Measurements from ENCODE around the gene BEX2.
"Not testable (repeated sequence)": the region's sequence is repeated elsewhere in the genome, so short reads cannot be mapped to it uniquely, and the experiment has no call there.

Gene BEX2

DNA sequence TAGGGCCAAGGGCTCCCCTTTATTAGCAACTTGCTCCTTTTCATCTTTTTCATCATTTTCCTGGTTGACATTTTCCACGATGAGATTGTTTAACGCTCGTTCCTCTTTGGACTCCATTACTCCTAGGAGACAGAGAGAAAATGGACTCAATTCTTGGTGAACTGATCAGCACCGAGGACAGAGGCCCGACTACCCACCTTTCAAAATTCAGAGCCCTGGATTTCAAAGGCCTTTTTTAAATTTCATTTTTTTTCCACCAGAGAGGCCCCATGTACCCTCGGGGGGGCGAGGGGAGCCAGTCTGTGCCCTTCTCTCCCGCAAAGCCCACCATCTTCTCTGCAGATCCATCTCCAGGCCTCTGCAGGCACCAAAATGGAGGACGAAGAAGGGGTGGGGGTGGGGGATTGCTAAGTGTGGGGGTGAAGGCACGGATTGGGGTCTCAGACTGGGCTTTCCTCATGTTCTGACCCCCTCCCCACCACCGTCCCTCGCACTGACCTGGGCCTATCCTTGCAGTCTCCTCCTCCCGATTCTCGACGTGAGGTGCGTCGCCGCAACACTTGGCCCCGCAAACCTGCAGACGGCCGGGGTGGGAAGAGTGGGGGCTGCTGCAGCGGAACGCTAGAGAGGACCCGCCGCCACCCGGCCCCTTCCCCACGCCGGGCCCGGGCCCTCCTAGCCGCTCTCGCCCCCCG is 783 bp downstream of the BEX2 start:
- H3K4me3 ChIP-seq (ENCODE audit: low read depth, low read length) = peak overlapping the region; percentile 52
- no peak for DNase-seq (ENCODE audit: low read depth)
- TF ChIP-seq, protein P1, sequence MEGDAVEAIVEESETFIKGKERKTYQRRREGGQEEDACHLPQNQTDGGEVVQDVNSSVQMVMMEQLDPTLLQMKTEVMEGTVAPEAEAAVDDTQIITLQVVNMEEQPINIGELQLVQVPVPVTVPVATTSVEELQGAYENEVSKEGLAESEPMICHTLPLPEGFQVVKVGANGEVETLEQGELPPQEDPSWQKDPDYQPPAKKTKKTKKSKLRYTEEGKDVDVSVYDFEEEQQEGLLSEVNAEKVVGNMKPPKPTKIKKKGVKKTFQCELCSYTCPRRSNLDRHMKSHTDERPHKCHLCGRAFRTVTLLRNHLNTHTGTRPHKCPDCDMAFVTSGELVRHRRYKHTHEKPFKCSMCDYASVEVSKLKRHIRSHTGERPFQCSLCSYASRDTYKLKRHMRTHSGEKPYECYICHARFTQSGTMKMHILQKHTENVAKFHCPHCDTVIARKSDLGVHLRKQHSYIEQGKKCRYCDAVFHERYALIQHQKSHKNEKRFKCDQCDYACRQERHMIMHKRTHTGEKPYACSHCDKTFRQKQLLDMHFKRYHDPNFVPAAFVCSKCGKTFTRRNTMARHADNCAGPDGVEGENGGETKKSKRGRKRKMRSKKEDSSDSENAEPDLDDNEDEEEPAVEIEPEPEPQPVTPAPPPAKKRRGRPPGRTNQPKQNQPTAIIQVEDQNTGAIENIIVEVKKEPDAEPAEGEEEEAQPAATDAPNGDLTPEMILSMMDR (IDR thresholded peaks at IDR 0.05; ENCODE audit: low read depth, low read length, missing control alignments) = no peak

DNA sequence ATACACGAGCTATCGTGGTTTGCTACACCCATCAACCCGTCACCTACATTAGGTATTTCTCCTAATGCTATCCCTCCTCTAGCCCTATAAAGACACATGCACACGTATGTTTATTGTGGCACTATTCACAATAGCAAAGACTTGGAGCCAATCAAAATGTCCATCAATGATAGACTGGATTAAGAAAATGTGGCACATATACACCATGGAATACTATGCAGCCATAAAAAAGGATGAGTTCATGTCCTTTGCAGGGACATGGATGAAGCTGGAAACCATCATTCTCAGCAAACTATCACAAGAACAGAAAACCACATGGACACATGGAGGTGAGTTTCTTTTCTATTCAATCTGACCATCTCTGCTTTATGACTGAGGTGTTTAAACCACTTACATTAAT is 5.1 kb downstream of the BEX2 start:
- not testable (repeated sequence) for DNase-seq (ENCODE audit: low read depth); H3K4me3 ChIP-seq (ENCODE audit: low read depth, low read length)

DNA sequence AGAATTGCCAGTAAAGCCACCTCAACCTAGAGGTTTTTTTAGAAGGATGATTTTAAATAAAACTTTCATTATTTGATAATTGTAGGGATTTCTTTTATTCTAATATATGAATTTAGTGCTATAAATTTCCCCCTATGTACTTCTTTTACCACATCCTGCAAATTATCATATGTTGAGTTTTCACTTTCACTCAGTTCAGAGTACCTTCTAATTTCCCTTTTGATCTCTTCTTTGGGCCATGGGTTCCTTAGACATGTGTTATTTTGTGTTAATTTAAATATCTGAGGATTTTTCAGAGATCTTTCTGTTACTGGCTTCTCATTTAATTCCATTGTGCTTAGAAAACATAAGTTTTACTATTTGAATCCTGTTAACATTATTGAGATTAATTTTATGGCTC is 6.1 kb downstream of the BEX2 start:
- DNase-seq (ENCODE audit: low read depth) = no peak
- TF ChIP-seq, protein P1 (IDR thresholded peaks at IDR 0.05; ENCODE audit: low read depth, low read length, missing control alignments) = no peak
- H3K4me3 ChIP-seq (ENCODE audit: low read depth, low read length) = no peak overlapping the region

DNA sequence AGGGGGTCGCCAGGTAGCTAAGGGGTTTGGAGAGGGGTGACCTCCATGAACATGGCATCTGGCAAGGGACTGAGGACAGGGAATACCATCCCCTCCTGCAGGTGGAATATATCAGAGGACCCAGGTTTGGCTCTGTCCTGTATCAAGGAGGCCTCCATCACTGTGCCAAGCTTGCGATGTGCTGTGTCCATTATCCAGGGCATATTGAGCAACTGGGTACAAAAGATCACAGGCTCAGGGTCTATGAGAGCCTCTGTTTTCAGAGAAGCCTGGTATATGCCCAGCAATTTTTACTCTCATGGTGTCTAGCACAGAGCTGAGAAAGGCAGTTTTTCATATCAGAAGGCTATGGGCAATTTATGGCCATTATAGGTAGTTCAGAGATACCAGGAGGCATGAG is 17.7 kb downstream of the BEX2 start:
- TF ChIP-seq, protein P1 (IDR thresholded peaks at IDR 0.05; ENCODE audit: low read depth, low read length, missing control alignments) = no peak
- H3K4me3 ChIP-seq (ENCODE audit: low read depth, low read length) = no peak overlapping the region
- DNase-seq (ENCODE audit: low read depth) = no peak

DNA sequence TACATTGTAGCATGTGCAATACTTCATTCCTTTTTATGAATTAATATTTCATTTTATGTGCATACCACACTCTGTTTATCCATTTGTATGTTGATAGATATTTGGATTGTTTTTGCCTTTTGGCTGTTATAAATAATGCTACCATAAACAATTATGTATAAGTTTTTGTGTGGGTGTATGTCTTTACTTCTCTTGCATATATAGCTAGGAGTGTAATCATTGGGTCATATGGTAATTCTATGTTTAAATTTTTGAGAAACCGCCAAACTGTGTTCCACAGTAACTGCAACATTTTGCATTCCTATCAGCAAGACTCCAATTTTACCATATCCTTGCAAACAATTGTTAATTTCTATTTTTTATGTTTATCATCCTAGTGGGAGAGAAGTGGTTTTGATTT is 31.2 kb downstream of the BEX2 start:
- DNase-seq (ENCODE audit: low read depth) = no peak
- H3K4me3 ChIP-seq (ENCODE audit: low read depth, low read length) = no peak overlapping the region
- TF ChIP-seq, protein P1 (IDR thresholded peaks at IDR 0.05; ENCODE audit: low read depth, low read length, missing control alignments) = no peak

DNA sequence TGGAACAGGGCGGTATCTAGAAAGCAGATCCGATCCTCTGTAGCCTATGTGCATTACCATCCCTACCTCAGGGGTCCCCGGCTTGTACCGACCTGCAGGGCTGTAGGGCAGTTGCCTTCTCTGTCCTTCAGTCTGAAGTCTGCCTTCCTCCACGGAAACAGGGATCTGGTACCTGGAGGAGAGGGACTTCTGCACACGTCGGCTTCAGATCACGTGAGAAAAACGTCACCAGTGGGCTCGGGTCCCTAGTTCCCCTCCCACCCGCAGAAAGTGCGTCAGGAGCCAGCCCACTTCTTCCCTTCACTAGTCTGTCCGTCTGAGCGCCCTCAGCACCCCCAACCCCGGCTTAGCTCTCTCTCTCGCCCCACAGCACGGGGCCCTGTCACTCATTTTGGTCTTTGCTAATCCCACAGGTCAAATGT is 34.2 kb downstream of the BEX2 start, which contains the start of gene TCEAL5:
TSS of gene TCEAL5 (minus strand) at position 170 of the 422 bp plus-strand sequence. CDS start 2,187 bp downstream, outside the sequence.
- no peak within 1 kb of the TSS for H3K4me3 ChIP-seq (ENCODE audit: low read depth, low read length)
- DNase-seq (ENCODE audit: low read depth) = no peak
- TF ChIP-seq, protein P1 (IDR thresholded peaks at IDR 0.05; ENCODE audit: low read depth, low read length, missing control alignments) = no peak

DNA sequence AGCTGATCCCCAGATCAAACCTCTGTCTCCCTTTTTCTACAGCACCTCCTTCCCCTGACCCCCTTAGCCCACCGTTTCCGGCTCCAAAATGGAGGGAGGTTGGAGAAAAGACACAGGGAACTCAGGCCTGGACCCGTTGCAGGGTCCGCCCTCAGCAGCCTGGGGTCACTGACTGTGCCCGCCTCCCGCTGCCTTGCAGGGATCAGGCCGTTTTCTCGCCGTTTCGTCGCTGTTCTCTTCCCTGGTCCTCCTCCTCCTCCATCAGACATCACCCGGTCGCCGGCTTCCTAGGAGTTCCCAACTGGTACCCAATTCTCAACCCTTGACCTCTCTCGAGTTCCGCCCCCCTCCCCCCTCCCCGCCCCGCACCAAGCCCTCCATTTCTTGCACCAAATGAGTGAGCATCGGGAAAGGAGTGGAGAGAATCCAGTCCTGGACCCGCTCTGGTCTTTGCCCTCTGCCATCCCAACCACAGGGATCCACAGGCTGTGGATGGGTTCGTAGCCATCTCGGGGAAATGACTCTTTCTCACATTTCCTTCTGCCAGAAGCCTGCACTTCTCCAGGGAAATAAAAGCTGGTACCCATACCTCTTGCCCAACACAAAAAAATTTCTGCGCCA is 34.7 kb downstream of the BEX2 start:
- DNase-seq (ENCODE audit: low read depth) = no peak
- TF ChIP-seq, protein P1 (IDR thresholded peaks at IDR 0.05; ENCODE audit: low read depth, low read length, missing control alignments) = no peak
- no peak overlapping the region for H3K4me3 ChIP-seq (ENCODE audit: low read depth, low read length)
